ENCODE data around the gene DUOX2. TPM values are rescaled to one million over a fixed set of nuclear protein-coding genes. Genes with fewer than 3 reads are reported as not detected.

Gene DUOX2
- total RNA-seq, 1 donor from 2014 or later = 0.05 TPM

- H3K4me3 ChIP-seq = peak within 1 kb of the TSS; percentile 63
- TF ChIP-seq CTCF (IDR thresholded peaks at IDR 0.05; ENCODE audit: borderline replicate concordance) = no peak
- no peak within 1 kb of the TSS for H3K27ac ChIP-seq (replicated peaks)
- peaks cover 17% of the 10 kb centered on the region for H3K4me1 ChIP-seq
- H3K9me3 ChIP-seq (replicated peaks) = no peaks in the 10 kb centered on the region
- H3K36me3 ChIP-seq = no peaks in the 10 kb centered on the region
- H3K27me3 ChIP-seq (ENCODE audit: low read depth) = peaks cover 81% of the 10 kb centered on the region
- DNase-seq = peak; percentile 51
- intact Hi-C loops (cut with micrococcal nuclease) = no loop called here
Observed at GRCh38 chr15:45129651-45130129, 15.7 kb upstream of the DUOX2 start, which contains the start of the genes DUOX1 and DUOXA1. Gene DUOX1, plus strand, starts transcription at chr15:45129994. Its CDS starts 1,973 bp downstream, at chr15:45131967. Gene DUOXA1, minus strand, starts transcription at chr15:45129879. Its CDS starts 6,865 bp downstream, at chr15:45123014.

- DNase-seq = no peak
- no peak overlapping the region for H3K27ac ChIP-seq (replicated peaks)
- H3K27me3 ChIP-seq (ENCODE audit: low read depth) = peaks cover 80% of the 10 kb centered on the region
- peaks cover 17% of the 10 kb centered on the region for H3K4me1 ChIP-seq
- no peaks in the 10 kb centered on the region for H3K36me3 ChIP-seq
- intact Hi-C loops (cut with micrococcal nuclease) = no loop called here
- no peak for TF ChIP-seq CTCF (IDR thresholded peaks at IDR 0.05; ENCODE audit: borderline replicate concordance)
- no peaks in the 10 kb centered on the region for H3K9me3 ChIP-seq (replicated peaks)
- peak overlapping the region; percentile 63 for H3K4me3 ChIP-seq
Observed at GRCh38 chr15:45128971-45129639, 15.1 kb upstream of the DUOX2 start.

GRCh38 chr15:45126535-45127158 is 12.7 kb upstream of the DUOX2 start:
- Histone ChIP-seq H3K27ac (replicated peaks) (no peak overlapping the region), H3K27me3 (ENCODE audit: low read depth) (peaks cover 86% of the 10 kb centered on the region), H3K9me3 (replicated peaks) (no peaks in the 10 kb centered on the region), H3K36me3 (no peaks in the 10 kb centered on the region), H3K4me3 (no peak overlapping the region), H3K4me1 (peaks cover 17% of the 10 kb centered on the region)
- intact Hi-C loops (cut with micrococcal nuclease) = no loop called here
- DNase-seq = no peak
- peak; percentile 67 for TF ChIP-seq CTCF (IDR thresholded peaks at IDR 0.05; ENCODE audit: borderline replicate concordance)

- intact Hi-C loops (cut with micrococcal nuclease) = no loop called here
- no peak for DNase-seq
- Histone ChIP-seq H3K4me3 (no peak overlapping the region), H3K9me3 (replicated peaks) (no peaks in the 10 kb centered on the region), H3K4me1 (no peaks in the 10 kb centered on the region), H3K27ac (replicated peaks) (no peak overlapping the region), H3K27me3 (ENCODE audit: low read depth) (peaks cover 85% of the 10 kb centered on the region), H3K36me3 (no peaks in the 10 kb centered on the region)
- TF ChIP-seq CTCF (IDR thresholded peaks at IDR 0.05; ENCODE audit: borderline replicate concordance) = no peak
Observed at GRCh38 chr15:45123397-45123796, 9.4 kb upstream of the DUOX2 start.

- H3K4me3 ChIP-seq = no peak overlapping the region
- DNase-seq = no peak
- H3K36me3 ChIP-seq = no peaks in the 10 kb centered on the region
- H3K27ac ChIP-seq (replicated peaks) = no peak overlapping the region
- intact Hi-C loops (cut with micrococcal nuclease) = no loop called here
- peaks cover 81% of the 10 kb centered on the region for H3K27me3 ChIP-seq (ENCODE audit: low read depth)
- H3K9me3 ChIP-seq (replicated peaks) = no peaks in the 10 kb centered on the region
- no peak for TF ChIP-seq CTCF (IDR thresholded peaks at IDR 0.05; ENCODE audit: borderline replicate concordance)
- H3K4me1 ChIP-seq = peaks cover 3% of the 10 kb centered on the region
Observed at GRCh38 chr15:45122719-45123118, 8.7 kb upstream of the DUOX2 start.
